ENCODE results near the gene PCSK7.
A peak's percentile ranks its signal among the peaks of the same experiment; 100 is the strongest.

Gene PCSK7

GRCh38 chr11:117230286-117230961 lies 1.4 kb downstream of the PCSK7 start:
- DNase-seq, result peak; percentile 87

DNA sequence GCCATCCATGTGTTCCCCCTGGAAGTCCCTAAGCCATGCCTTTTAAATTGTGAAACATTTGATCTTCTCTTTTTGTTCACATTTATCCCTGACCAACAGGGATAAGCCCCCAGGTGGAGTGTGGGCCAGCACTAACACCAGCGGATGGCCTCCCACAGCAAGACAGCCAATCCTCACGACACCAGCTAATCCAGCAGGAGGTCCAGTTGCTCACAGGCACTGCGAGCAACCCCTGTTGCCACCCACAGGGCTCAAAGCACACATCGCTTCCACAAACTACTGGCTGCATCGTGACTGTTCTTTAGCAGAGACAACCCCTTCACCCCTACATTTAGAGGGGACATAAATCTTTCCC lies 2.0 kb downstream of the PCSK7 start:
- no peak for DNase-seq

- DNase-seq, result no peak
These were observed 2.5 kb downstream of the PCSK7 start for GRCh38 chr11:117229411-117229810.

- no peak for DNase-seq
These were observed 3.8 kb downstream of the PCSK7 start for GRCh38 chr11:117228091-117228490.

DNA sequence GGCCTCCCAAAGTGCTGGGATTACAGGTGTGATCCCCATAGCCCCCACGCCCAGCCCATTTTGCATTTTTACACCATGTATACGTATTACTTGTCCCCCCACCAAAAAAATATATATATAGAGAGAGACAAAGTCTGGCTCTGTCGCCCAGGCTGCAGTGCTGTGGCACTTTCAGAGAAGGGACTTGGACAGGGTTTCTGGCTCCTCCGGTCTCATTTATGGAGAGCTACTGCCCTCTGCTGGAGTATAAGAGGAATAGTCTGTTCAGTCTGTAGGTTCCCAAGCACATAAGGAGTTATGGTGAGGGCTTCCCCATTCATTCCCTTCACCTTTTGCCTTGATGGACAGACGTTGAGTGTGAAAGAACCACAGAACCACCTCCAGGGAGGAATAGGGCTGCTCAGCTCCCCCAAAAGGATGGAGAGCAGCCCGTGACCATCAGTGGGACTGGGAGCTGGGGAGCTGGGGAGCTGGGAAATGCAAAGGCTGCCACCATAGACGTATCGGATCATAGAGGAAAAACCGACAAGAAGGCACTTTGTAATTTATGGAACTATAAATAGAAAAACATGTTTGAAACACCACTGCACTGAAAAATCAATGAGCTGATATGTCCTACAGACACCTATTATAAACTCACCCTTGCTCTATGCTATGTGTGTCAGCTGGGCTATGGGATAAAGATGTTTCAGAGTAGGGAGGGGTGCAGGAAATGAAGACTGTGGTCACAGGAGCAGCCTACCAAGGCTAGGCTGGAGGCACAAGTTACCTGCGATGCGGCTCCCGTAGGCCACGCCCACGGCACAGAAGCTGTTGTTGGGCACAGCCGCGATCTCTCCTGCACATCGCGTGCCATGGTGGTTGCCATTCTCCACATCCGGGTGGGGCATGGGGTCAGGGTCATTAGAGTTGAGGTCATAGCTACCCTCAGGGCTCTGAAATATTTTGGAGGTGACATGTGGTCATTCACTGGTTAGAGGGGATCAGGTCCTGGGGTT lies 5.2 kb downstream of the PCSK7 start:
- DNase-seq, result peak; percentile 73

DNA sequence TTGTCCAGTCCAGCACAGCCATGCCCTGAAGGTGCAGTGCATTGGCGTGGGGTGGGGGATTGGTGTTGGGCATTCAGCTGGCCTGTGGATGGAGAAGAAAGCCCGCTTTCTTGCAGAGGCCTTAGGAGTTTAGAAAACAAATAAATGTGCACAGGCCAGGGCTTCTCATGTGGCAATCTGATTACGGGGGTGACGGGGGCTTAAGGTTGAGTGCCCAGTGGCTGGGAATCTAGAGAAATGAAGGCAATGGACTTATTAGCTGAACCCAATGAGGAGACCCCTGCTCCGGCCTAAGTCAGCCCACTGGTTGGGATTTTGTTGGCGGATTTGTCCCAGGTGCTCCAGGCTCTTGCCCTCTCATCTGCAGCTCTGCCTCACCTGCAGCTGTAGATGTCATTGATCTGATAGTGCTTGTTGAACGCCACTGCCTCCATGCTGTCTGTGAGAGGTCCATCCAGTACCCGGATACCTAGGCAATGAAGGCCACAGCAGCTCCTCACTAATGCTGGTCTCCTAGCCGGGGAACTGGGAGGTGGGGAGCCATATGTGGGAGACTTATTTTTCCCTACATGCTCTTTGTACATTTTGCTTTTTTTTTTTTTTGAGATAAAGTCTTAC lies 6.2 kb downstream of the PCSK7 start:
- no peak for DNase-seq

DNA sequence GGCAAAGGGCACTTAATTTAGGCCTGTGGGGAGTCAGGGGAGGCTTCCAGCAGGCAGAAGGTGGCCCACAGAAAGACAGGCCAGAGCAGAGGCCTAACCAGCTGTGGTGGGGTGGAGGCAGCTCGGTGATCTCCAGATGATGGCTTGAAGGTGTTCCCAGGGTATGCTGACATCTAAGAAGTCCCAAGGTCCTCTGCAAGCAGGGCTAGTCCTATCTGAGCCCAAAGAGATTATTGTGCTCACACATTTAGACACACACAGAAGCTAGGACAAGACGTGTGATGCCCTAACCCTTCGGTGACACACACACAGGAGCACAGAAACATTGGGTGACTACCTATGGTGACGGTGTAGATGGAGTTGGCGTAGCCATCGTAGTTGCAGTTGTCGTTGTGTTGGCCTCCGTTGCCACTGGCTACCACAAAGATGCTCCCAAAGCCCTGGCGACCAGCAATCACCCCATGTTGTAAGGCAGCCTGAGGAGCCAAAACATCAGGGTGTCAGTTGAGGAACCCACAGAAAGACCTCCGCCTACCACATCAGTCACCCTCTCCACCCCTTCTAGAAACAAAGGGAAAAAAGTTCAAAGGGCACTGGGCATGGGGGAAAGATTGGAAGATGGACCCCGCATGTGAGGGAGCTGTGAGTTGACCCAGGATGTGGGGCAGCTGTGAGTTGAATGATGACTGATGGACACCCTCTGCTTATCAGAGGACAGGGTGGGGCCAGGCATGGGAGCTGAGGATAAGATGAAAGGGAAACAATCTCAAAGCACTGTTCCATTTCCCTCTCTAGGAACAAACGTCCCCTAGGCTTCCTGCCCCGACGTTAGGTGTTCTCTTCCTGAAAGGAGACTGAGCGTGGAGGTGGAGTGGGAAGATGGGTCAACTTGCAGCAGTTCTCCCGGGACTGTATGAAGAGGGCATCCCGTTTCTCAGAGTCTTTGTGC lies 7.9 kb downstream of the PCSK7 start:
- no peak for DNase-seq

DNA sequence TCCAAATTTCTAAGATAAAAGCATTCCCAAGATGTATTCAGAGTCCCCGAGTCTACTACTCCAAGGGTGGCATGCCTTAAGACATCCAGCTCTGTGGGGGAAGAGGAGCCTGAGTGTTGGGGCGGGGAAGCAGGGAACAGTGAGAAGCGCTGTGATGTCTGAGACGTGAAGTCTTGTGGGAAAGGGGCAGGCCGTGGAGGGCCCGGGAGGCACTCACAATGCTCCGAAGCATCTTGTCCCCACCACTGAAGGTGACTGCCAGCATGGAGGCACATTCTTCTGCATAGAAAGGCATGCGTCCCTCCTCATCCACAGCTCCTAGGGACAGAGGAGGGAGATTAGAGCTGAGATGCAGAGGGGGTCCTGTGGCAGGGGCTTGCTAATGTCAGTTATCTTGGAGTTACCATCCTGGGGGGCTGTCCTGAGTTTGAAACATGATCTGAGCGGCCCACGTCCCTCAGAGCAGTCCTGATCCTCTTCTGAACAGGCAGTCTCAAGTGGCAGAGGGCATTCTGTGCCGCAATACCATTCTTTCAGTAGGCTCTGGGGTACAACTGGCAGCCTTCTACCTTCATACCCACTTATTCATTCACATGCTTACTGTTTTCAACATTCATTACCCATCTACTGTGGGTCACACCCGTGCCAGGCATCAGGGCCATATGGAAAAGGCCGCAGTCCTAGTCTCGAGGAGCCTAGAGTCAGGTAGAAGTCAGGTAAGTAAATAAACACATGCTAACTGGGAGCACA lies 8.7 kb downstream of the PCSK7 start:
- DNase-seq, result no peak

- no peak for DNase-seq
These were observed 9.9 kb downstream of the PCSK7 start for GRCh38 chr11:117221775-117222517.

GRCh38 chr11:117220999-117221774 lies 10.7 kb downstream of the PCSK7 start:
- DNase-seq, result no peak

DNA sequence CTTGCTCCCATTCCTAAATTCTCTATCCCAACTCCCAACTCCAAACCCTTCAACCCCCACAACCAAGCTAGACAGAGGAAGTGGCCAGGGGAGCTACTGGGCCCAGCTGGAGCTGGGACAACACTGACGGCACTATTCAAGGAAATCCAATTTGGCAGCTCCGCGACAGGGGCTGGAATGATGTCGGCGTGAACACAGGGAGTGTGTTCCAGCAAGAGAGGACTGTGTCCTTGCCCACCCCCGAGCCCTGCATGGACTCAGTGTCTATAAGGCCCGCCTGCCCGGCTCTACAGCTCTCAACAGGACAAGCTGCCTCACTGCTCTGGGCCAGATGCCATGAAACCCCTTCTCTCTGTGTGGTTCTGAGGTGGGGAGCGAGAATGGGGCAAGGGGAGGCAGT lies 11.3 kb downstream of the PCSK7 start:
- DNase-seq, result no peak

- DNase-seq, result no peak
These were observed 11.9 kb downstream of the PCSK7 start for GRCh38 chr11:117219995-117220394.

DNA sequence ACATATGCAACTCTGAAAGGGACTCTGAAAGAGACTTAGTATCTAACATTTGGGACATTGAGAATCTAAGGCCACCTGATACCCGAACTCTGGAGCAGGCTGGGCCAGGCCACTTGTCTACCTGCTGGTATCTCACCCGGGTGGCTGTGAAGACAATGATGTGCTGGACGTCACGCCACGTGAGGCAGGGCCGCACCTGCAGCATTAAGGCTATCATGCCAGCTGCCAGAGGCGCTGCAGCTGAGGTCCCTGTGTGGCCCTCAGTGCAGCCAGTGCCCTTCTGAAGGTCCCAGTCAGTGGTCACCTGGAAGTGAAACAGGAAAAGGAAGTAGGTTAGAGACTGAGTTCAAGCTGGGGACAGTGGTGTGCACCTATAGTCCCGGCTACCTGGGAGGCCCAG lies 12.4 kb downstream of the PCSK7 start:
- DNase-seq, result no peak

GRCh38 chr11:117219001-117219400 lies 12.9 kb downstream of the PCSK7 start:
- DNase-seq, result no peak

DNA sequence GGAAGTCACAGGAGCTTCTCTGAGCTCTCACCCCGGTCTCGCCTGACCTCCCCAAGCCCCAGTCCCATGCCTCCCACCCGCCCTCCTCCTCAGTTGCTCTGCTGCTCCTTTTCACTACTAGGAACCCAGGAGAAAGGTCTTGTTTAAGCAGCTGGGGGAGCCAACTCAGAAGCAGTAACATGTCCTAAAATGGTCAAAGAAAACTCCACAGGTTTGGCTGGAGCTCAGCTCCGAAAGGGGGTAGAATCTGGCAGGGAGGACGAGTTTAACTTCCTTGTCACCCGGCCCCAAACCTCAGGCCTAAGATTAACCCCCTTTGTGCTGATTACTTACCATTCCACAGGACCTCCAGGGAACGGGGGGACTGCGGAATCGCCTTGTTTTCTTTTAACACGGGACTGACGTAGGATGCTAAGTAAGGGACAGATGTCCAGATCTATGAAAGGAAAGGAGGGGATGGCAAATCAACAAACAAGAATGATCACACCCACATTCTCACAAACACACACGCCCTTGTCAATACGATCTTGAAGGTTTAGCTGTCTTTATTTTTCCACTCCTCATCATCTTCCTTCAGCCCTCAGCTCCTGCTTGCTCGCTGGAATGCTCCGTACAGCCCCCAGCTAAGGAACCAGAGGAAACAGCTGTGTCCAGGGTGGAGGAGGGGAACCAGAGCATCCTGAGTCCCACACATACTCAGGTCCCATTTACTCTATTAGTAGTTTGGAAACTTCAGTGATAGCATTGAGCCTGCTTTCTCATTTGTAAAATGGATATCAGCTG lies 13.5 kb downstream of the PCSK7 start:
- no peak for DNase-seq

- DNase-seq, result no peak
These were observed 14.5 kb downstream of the PCSK7 start for GRCh38 chr11:117217141-117218084.

DNA sequence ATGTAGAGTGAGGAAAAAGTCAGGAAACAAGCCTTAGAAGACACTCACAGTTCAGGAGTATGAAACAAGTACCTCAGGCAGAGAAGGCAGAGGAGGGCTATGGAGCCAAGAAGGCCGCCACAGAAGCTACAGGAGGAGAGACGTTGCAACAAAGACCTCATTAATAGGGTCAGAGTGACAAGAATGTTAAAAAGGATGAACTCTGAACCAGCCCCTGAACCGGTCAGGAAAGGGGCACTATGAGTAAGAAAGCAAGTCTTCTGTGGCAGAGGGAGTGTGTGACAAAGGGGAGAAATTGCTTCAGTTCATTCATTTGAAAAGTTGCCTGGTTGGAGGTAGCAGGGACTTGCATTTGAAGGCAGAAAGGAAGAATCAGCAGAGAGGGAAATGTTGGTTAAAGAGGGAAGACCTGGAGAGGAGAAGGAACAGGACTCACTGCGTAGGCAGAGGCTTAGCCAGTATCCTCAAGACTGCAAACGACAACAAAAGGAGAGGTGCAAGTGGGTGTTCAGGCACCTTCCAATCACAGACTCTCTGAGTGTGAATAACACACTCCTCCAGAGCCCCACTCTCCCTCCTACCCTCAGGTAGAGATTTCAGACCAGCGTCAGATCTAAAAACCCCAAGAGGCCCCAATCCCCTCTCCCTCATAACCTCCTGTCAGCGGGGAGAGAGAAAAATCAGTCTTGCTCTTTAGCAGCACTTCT lies 17.3 kb downstream of the PCSK7 start:
- DNase-seq, result no peak
